ENCODE data around the gene PTPRR. TPM values are rescaled to one million over a fixed set of nuclear protein-coding genes. Genes with fewer than 3 reads are reported as not detected.

The PTPRR gene
- total RNA-seq, 1 experiment from 2014 or later: 0.46 TPM

DNA sequence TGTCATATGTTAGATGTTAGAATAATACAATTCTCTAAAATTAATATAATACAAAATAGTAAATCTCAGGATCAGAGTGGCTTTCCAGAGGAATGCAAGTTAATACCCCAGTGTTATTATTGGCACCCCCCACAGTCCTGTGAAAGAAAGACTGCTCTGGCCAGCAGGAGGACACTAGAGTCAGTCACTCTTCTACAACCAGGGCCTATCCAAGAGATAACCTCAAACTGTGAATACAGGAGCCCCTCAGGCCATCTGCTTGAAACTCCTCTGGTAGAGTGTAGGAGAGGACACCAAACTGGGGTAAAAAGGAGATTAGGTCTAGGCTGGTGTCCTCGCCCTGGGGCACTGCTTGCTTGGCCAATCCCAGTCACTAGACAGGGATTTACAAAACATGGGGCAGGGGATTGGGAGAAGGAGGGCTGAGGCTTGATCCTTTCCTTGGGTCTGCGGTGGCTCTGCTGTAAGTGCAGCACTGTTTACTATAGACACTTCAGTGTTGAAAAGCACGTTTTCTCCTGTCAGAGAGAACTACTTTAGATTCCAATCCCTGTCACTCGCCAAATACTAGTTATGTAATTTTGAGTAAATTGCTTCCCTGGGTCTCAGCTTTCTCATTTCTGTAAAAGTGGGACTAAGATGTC, 44.5 kb upstream of the PTPRR start (continued):
- TF ChIP-seq JAZF1 (CRISPR knock-in tag; IDR thresholded peaks at IDR 0.05): no peak
- no peak for TF ChIP-seq SMAD3 (CRISPR knock-in tag; IDR thresholded peaks at IDR 0.05; ENCODE audit: borderline replicate concordance)
- TF ChIP-seq GRHL2 (CRISPR knock-in tag; IDR thresholded peaks at IDR 0.05; ENCODE audit: insufficient replicate concordance, severe bottlenecking): no peak
- TF ChIP-seq, protein P1, sequence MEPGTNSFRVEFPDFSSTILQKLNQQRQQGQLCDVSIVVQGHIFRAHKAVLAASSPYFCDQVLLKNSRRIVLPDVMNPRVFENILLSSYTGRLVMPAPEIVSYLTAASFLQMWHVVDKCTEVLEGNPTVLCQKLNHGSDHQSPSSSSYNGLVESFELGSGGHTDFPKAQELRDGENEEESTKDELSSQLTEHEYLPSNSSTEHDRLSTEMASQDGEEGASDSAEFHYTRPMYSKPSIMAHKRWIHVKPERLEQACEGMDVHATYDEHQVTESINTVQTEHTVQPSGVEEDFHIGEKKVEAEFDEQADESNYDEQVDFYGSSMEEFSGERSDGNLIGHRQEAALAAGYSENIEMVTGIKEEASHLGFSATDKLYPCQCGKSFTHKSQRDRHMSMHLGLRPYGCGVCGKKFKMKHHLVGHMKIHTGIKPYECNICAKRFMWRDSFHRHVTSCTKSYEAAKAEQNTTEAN (CRISPR knock-in tag; IDR thresholded peaks at IDR 0.05): no peak
- no peak for TF ChIP-seq NR2C2 (CRISPR knock-in tag; IDR thresholded peaks at IDR 0.05)

DNA sequence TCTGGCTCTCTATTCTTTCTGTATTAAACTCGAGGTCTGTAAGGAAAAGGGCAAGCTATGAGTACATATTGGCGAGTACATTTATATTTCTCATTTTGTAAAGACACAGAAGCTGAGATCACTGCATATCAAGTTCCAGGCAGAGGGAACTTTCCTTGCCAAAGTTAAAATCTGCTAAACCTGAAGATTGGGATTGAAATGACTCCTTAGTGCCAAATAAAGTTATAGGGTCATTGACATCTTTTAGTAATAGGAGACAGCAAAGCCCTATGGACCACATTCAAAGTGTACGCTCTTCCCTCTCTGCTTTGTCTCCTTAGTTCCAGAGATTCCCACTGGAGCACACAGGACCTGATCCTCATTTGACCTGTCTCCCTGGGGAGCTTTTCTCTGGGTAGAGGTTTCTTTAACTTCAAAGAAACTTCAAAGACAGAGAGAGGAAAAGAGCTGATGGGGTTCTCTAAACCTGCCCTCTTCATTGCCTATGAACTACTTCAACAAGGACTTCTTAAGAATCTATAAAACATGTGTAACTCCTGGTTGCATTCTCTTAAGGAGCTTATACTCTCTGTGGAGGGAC, 42.6 kb upstream of the PTPRR start:
- CTCF ChIA-PET: no interaction called here

More for the DNA sequence above, 42.6 kb upstream of the PTPRR start:
- Mint-ChIP-seq H3K4me3 (no peak overlapping the region), H3K9me3 (no peaks in the 10 kb centered on the region), H3K27ac (no peak overlapping the region), H3K27me3 (ENCODE audit: low read depth) (no peaks in the 10 kb centered on the region), H3K4me1 (peaks cover 4% of the 10 kb centered on the region), H3K36me3 (no peaks in the 10 kb centered on the region)
- no peak for ATAC-seq
- POLR2A ChIA-PET: no interaction called here
- DNase-seq (ENCODE audit: low spot score): no peak
- no peak for TF ChIP-seq NFATC4 (CRISPR knock-in tag; IDR thresholded peaks at IDR 0.05)
- TF ChIP-seq, protein P2, sequence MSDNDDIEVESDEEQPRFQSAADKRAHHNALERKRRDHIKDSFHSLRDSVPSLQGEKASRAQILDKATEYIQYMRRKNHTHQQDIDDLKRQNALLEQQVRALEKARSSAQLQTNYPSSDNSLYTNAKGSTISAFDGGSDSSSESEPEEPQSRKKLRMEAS (CRISPR knock-in tag; IDR thresholded peaks at IDR 0.05): no peak
- TF ChIP-seq ESRRA (CRISPR knock-in tag; IDR thresholded peaks at IDR 0.05; ENCODE audit: borderline replicate concordance): no peak
- no peak for TF ChIP-seq ATF1 (CRISPR knock-in tag; IDR thresholded peaks at IDR 0.05)
- TF ChIP-seq NFYB (CRISPR knock-in tag; conservative IDR thresholded peaks at IDR 0.05; ENCODE audit: low read depth): no peak
- TF ChIP-seq JAZF1 (CRISPR knock-in tag; IDR thresholded peaks at IDR 0.05): no peak
- TF ChIP-seq NR1H2 (CRISPR knock-in tag; IDR thresholded peaks at IDR 0.05): no peak
- TF ChIP-seq, protein P3, sequence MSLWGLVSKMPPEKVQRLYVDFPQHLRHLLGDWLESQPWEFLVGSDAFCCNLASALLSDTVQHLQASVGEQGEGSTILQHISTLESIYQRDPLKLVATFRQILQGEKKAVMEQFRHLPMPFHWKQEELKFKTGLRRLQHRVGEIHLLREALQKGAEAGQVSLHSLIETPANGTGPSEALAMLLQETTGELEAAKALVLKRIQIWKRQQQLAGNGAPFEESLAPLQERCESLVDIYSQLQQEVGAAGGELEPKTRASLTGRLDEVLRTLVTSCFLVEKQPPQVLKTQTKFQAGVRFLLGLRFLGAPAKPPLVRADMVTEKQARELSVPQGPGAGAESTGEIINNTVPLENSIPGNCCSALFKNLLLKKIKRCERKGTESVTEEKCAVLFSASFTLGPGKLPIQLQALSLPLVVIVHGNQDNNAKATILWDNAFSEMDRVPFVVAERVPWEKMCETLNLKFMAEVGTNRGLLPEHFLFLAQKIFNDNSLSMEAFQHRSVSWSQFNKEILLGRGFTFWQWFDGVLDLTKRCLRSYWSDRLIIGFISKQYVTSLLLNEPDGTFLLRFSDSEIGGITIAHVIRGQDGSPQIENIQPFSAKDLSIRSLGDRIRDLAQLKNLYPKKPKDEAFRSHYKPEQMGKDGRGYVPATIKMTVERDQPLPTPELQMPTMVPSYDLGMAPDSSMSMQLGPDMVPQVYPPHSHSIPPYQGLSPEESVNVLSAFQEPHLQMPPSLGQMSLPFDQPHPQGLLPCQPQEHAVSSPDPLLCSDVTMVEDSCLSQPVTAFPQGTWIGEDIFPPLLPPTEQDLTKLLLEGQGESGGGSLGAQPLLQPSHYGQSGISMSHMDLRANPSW (CRISPR knock-in tag; conservative IDR thresholded peaks at IDR 0.05; ENCODE audit: low read depth): no peak
- TF ChIP-seq, protein P4, sequence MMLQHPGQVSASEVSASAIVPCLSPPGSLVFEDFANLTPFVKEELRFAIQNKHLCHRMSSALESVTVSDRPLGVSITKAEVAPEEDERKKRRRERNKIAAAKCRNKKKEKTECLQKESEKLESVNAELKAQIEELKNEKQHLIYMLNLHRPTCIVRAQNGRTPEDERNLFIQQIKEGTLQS (CRISPR knock-in tag; conservative IDR thresholded peaks at IDR 0.05): no peak
- no peak for TF ChIP-seq ZNF416 (CRISPR knock-in tag; IDR thresholded peaks at IDR 0.05)
- TF ChIP-seq, protein P5, sequence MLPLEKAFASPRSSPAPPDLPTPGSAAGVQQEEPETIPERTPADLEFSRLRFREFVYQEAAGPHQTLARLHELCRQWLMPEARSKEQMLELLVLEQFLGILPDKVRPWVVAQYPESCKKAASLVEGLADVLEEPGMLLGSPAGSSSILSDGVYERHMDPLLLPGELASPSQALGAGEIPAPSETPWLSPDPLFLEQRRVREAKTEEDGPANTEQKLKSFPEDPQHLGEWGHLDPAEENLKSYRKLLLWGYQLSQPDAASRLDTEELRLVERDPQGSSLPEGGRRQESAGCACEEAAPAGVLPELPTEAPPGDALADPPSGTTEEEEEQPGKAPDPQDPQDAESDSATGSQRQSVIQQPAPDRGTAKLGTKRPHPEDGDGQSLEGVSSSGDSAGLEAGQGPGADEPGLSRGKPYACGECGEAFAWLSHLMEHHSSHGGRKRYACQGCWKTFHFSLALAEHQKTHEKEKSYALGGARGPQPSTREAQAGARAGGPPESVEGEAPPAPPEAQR (CRISPR knock-in tag; IDR thresholded peaks at IDR 0.05): no peak
- TF ChIP-seq GABPB1 (CRISPR knock-in tag; IDR thresholded peaks at IDR 0.05): no peak
- TF ChIP-seq, protein P6, sequence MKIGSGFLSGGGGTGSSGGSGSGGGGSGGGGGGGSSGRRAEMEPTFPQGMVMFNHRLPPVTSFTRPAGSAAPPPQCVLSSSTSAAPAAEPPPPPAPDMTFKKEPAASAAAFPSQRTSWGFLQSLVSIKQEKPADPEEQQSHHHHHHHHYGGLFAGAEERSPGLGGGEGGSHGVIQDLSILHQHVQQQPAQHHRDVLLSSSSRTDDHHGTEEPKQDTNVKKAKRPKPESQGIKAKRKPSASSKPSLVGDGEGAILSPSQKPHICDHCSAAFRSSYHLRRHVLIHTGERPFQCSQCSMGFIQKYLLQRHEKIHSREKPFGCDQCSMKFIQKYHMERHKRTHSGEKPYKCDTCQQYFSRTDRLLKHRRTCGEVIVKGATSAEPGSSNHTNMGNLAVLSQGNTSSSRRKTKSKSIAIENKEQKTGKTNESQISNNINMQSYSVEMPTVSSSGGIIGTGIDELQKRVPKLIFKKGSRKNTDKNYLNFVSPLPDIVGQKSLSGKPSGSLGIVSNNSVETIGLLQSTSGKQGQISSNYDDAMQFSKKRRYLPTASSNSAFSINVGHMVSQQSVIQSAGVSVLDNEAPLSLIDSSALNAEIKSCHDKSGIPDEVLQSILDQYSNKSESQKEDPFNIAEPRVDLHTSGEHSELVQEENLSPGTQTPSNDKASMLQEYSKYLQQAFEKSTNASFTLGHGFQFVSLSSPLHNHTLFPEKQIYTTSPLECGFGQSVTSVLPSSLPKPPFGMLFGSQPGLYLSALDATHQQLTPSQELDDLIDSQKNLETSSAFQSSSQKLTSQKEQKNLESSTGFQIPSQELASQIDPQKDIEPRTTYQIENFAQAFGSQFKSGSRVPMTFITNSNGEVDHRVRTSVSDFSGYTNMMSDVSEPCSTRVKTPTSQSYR (CRISPR knock-in tag; IDR thresholded peaks at IDR 0.05): no peak

All from WTC11 (cell line).